ENCODE results near the gene CRB2. TPM values are rescaled to one million over a fixed set of nuclear protein-coding genes. Genes with fewer than 3 reads are reported as not detected.

CRB2 gene
- total and polyA plus RNA-seq, 2 of the 13 experiments (the other 11 are each of a cell fraction or from before 2014, with no cell fraction given) = 0.01 to 0.29 TPM

- TF ChIP-seq, protein P1, sequence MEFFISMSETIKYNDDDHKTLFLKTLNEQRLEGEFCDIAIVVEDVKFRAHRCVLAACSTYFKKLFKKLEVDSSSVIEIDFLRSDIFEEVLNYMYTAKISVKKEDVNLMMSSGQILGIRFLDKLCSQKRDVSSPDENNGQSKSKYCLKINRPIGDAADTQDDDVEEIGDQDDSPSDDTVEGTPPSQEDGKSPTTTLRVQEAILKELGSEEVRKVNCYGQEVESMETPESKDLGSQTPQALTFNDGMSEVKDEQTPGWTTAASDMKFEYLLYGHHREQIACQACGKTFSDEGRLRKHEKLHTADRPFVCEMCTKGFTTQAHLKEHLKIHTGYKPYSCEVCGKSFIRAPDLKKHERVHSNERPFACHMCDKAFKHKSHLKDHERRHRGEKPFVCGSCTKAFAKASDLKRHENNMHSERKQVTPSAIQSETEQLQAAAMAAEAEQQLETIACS (CRISPR knock-in tag; IDR thresholded peaks at IDR 0.05) = no peak
- TF ChIP-seq ZNF710 (CRISPR knock-in tag; IDR thresholded peaks at IDR 0.05; ENCODE audit: borderline replicate concordance) (peak; percentile 85; the same call in 1 of the 2 replicates), SOX13 (IDR thresholded peaks at IDR 0.05) (peak; percentile 68; the same call in 1 of the 2 replicates), SOX13 (CRISPR knock-in tag; conservative IDR thresholded peaks at IDR 0.05 in 1 of 2, IDR thresholded peaks at IDR 0.05 in 1 of 2) (peak in 1 of 2 experiments; percentile 88; a peak in 2 of 4 replicates), ZNF772 (CRISPR knock-in tag; IDR thresholded peaks at IDR 0.05) (peak; percentile 96), ZNF878 (CRISPR knock-in tag; IDR thresholded peaks at IDR 0.05) (peak; percentile 41; the same call in 1 of the 2 replicates), HIVEP1 (CRISPR knock-in tag; IDR thresholded peaks at IDR 0.05) (peak; percentile 84), KDM5A (IDR thresholded peaks at IDR 0.05; ENCODE audit: borderline replicate concordance, low read length) (no peak), TEAD2 (CRISPR knock-in tag; IDR thresholded peaks at IDR 0.05) (no peak), SIX4 (CRISPR knock-in tag; IDR thresholded peaks at IDR 0.05) (peak; percentile 55; the same call in 1 of the 2 replicates), ZNF430 (CRISPR knock-in tag; IDR thresholded peaks at IDR 0.05) (peak; percentile 80), FOXP4 (CRISPR knock-in tag; IDR thresholded peaks at IDR 0.05) (peak; percentile 84), ASH2L (IDR thresholded peaks at IDR 0.05; ENCODE audit: insufficient read length, low read depth, low read length) (no peak), JUND (CRISPR knock-in tag; IDR thresholded peaks at IDR 0.05) (peak; percentile 81), ZNF670 (CRISPR knock-in tag; IDR thresholded peaks at IDR 0.05; ENCODE audit: borderline replicate concordance) (peak; percentile 74; the same call in 1 of the 2 replicates), CSRNP1 (CRISPR knock-in tag; IDR thresholded peaks at IDR 0.05) (0 out of 2 replicates have a peak, but pooled peaks have one; percentile 58), ZNF24 (IDR thresholded peaks at IDR 0.05) (no peak), ELF4 (CRISPR knock-in tag; IDR thresholded peaks at IDR 0.05; ENCODE audit: borderline replicate concordance) (no peak), ZBTB7A (CRISPR knock-in tag; IDR thresholded peaks at IDR 0.05) (peak; percentile 91), RBAK (CRISPR knock-in tag; IDR thresholded peaks at IDR 0.05) (no peak), ZNF614 (CRISPR knock-in tag; IDR thresholded peaks at IDR 0.05; ENCODE audit: borderline replicate concordance) (0 out of 2 replicates have a peak, but pooled peaks have one; percentile 56), SALL1 (CRISPR knock-in tag; IDR thresholded peaks at IDR 0.05) (peak; percentile 98), JUNB (CRISPR knock-in tag; IDR thresholded peaks at IDR 0.05; ENCODE audit: borderline replicate concordance) (0 out of 2 replicates have a peak, but pooled peaks have one; percentile 17)
- TF ChIP-seq, protein P2, sequence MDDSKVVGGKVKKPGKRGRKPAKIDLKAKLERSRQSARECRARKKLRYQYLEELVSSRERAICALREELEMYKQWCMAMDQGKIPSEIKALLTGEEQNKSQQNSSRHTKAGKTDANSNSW (CRISPR knock-in tag; IDR thresholded peaks at IDR 0.05; ENCODE audit: borderline replicate concordance) = no peak
Observed at GRCh38 chr9:123324767-123325183, 31.2 kb upstream of the CRB2 start (continued).
